ENCODE measurements around the gene ACTL6B. TPM values are rescaled to one million over a fixed set of nuclear protein-coding genes. Genes with fewer than 3 reads are reported as not detected.

The ACTL6B gene
- total and polyA plus RNA-seq, 4 experiments from 2014 or later: not detected

- intact Hi-C loops (cut with micrococcal nuclease): no loop called here
- ChIA-PET POLR2A (ENCODE audit: partially characterized antibody) (no interaction called here), CTCF (ENCODE audit: partially characterized antibody) (no interaction called here)
- Mint-ChIP-seq H3K27me3 (peaks cover 0 to 4% of the 10 kb centered on the region in 2 donors), H3K27ac (no peak within 1 kb of the TSS), H3K4me1 (no peaks in the 10 kb centered on the region), H3K9me3 (no peaks in the 10 kb centered on the region), H3K36me3 (no peaks in the 10 kb centered on the region), H3K4me3 (no peak within 1 kb of the TSS)
- Histone ChIP-seq H3K27me3 (ENCODE audit: insufficient read depth, low read length) (no peaks in the 10 kb centered on the region), H3K36me3 (ENCODE audit: insufficient read depth, low read length) (no peaks in the 10 kb centered on the region), H3K4me1 (ENCODE audit: insufficient read depth, low read length) (no peaks in the 10 kb centered on the region), H3K9me3 (ENCODE audit: control insufficient read depth in 1 of 2, low read length in 2 of 2) (no peaks in the 10 kb centered on the region), H3K27ac (ENCODE audit: low read depth, low read length) (no peak within 1 kb of the TSS), H3K4me3 (ENCODE audit: low read length in 2 of 2) (no peak within 1 kb of the TSS)
- no peak for DNase-seq
Observed at GRCh38 chr7:100641463-100641859, 14.8 kb downstream of the ACTL6B start, which contains the start of gene TFR2. TSS of gene TFR2 (minus strand) at chr7:100641552. CDS start at chr7:100641509, 43 bp downstream.

- H3K9me3 Mint-ChIP-seq: no peaks in the 10 kb centered on the region
- H3K9me3 ChIP-seq (ENCODE audit: control insufficient read depth in 1 of 2, low read length in 2 of 2): no peaks in the 10 kb centered on the region
- no peaks in the 10 kb centered on the region for H3K27me3 ChIP-seq (ENCODE audit: insufficient read depth, low read length)
- H3K27ac ChIP-seq (ENCODE audit: low read depth, low read length): no peak overlapping the region
- CTCF ChIA-PET (ENCODE audit: partially characterized antibody): interaction anchor here (2.4 to 2.8 kb wide), 2 partner anchors 11 to 51 kb away, joined by 8 to 12 read pairs; no protein-coding TSS in a partner anchor
- H3K36me3 Mint-ChIP-seq: no peaks in the 10 kb centered on the region
- no peaks in the 10 kb centered on the region for H3K36me3 ChIP-seq (ENCODE audit: insufficient read depth, low read length)
- peaks cover 0 to 4% of the 10 kb centered on the region in 2 donors for H3K27me3 Mint-ChIP-seq
- POLR2A ChIA-PET (ENCODE audit: partially characterized antibody): no interaction called here
- intact Hi-C loops (cut with micrococcal nuclease): no loop called here
- no peaks in the 10 kb centered on the region for H3K4me1 ChIP-seq (ENCODE audit: insufficient read depth, low read length)
- no peak for DNase-seq
- no peaks in the 10 kb centered on the region for H3K4me1 Mint-ChIP-seq
- H3K27ac Mint-ChIP-seq: no peak overlapping the region
- no peak overlapping the region for H3K4me3 Mint-ChIP-seq
- no peak overlapping the region for H3K4me3 ChIP-seq (ENCODE audit: low read length in 2 of 2)
Observed at GRCh38 chr7:100640517-100641440, 15.5 kb downstream of the ACTL6B start.

GRCh38 chr7:100639995-100640516 is 16.2 kb downstream of the ACTL6B start:
- intact Hi-C loops (cut with micrococcal nuclease): no loop called here
- Histone ChIP-seq H3K4me1 (ENCODE audit: insufficient read depth, low read length) (no peaks in the 10 kb centered on the region), H3K27me3 (ENCODE audit: insufficient read depth, low read length) (no peaks in the 10 kb centered on the region), H3K27ac (ENCODE audit: low read depth, low read length) (no peak overlapping the region), H3K9me3 (ENCODE audit: control insufficient read depth in 1 of 2, low read length in 2 of 2) (no peaks in the 10 kb centered on the region), H3K4me3 (ENCODE audit: low read length in 2 of 2) (no peak overlapping the region), H3K36me3 (ENCODE audit: insufficient read depth, low read length) (no peaks in the 10 kb centered on the region)
- Mint-ChIP-seq H3K9me3 (no peaks in the 10 kb centered on the region), H3K36me3 (no peaks in the 10 kb centered on the region), H3K4me1 (no peaks in the 10 kb centered on the region), H3K27me3 (peaks cover 0 to 4% of the 10 kb centered on the region in 2 donors), H3K4me3 (no peak overlapping the region), H3K27ac (no peak overlapping the region)
- no peak for DNase-seq
- CTCF ChIA-PET (ENCODE audit: partially characterized antibody): interaction anchor here (1.2 to 2.8 kb wide), 5 partner anchors 11 to 86 kb away, joined by 3 to 12 read pairs (median 6); no protein-coding TSS in a partner anchor
- POLR2A ChIA-PET (ENCODE audit: partially characterized antibody): interaction anchor here (0.8 kb wide), 1 partner anchor 27 kb away, joined by 4 read pairs; the partner anchor contains the start of gene MOSPD3

- peak overlapping the region in 6 of 7 donors; percentile 42 to 91 (median 76) for H3K27ac Mint-ChIP-seq
- peaks cover 0 to 2% (median 0%) of the 10 kb centered on the region in 8 donors for H3K9me3 Mint-ChIP-seq
- intact Hi-C loops (cut with micrococcal nuclease): loop anchor here (1.0 to 2.0 kb wide), 3 partner anchors 40 to 64 kb away; partner anchors contain the start of gene GNB2
- no peaks in the 10 kb centered on the region for H3K36me3 ChIP-seq (ENCODE audit: insufficient read depth, low read length)
- H3K4me1 Mint-ChIP-seq: peaks cover 10 to 26% (median 18%) of the 10 kb centered on the region in 4 donors
- no peaks in the 10 kb centered on the region for H3K27me3 Mint-ChIP-seq
- H3K4me3 ChIP-seq (ENCODE audit: low read length in 2 of 2): peak overlapping the region; percentile 22 to 68
- peak overlapping the region; percentile 58 for H3K27ac ChIP-seq (ENCODE audit: low read depth, low read length)
- H3K9me3 ChIP-seq (ENCODE audit: control insufficient read depth in 1 of 2, low read length in 2 of 2): no peaks in the 10 kb centered on the region
- peak; percentile 45 to 66 (median 55) for DNase-seq
- H3K4me1 ChIP-seq (ENCODE audit: insufficient read depth, low read length): peaks cover 8% of the 10 kb centered on the region
- no peaks in the 10 kb centered on the region for H3K27me3 ChIP-seq (ENCODE audit: insufficient read depth, low read length)
- POLR2A ChIA-PET (ENCODE audit: partially characterized antibody): interaction anchor here (0.8 to 3.1 kb wide), 12 partner anchors 20 to 73 kb away, joined by 3 to 44 read pairs (median 7); partner anchors contain the start of genes FBXO24, GIGYF1, GNB2 and LRCH4
- CTCF ChIA-PET (ENCODE audit: partially characterized antibody): interaction anchor here (0.7 to 4.5 kb wide), 26 partner anchors 11 to 91 kb away, joined by 3 to 53 read pairs (median 5); partner anchors contain the start of genes FBXO24, LRCH4, MOSPD3 and PCOLCE
- H3K36me3 Mint-ChIP-seq: no peaks in the 10 kb centered on the region
- H3K4me3 Mint-ChIP-seq: peak overlapping the region; percentile 76 to 89 (median 85)
Observed at GRCh38 chr7:100632951-100633717, 23.1 kb downstream of the ACTL6B start.

- Histone ChIP-seq H3K4me1 (ENCODE audit: insufficient read depth, low read length) (peaks cover 26% of the 10 kb centered on the region), H3K27me3 (ENCODE audit: insufficient read depth, low read length) (no peaks in the 10 kb centered on the region), H3K4me3 (ENCODE audit: low read length in 2 of 2) (no peak overlapping the region), H3K9me3 (ENCODE audit: control insufficient read depth in 1 of 2, low read length in 2 of 2) (no peaks in the 10 kb centered on the region), H3K36me3 (ENCODE audit: insufficient read depth, low read length) (no peaks in the 10 kb centered on the region), H3K27ac (ENCODE audit: low read depth, low read length) (no peak overlapping the region)
- no peak for DNase-seq
- intact Hi-C loops (cut with micrococcal nuclease): no loop called here
- Mint-ChIP-seq H3K9me3 (peaks cover 0 to 2% (median 0%) of the 10 kb centered on the region in 8 donors), H3K4me1 (peaks cover 18 to 46% (median 32%) of the 10 kb centered on the region in 4 donors), H3K27ac (peak overlapping the region in 5 of 7 donors; percentile 61 to 84 (median 77)), H3K27me3 (no peaks in the 10 kb centered on the region), H3K4me3 (peak overlapping the region in 1 of 8 donors; percentile 11), H3K36me3 (no peaks in the 10 kb centered on the region)
- ChIA-PET CTCF (ENCODE audit: partially characterized antibody) (interaction anchor here (0.9 to 3.3 kb wide), 7 partner anchors 9 to 75 kb away, joined by 3 to 25 read pairs (median 5); partner anchors contain the start of genes MOSPD3 and POP7), POLR2A (ENCODE audit: partially characterized antibody) (interaction anchor here (0.7 to 5.4 kb wide), 5 partner anchors 18 to 62 kb away, joined by 3 to 44 read pairs (median 4); partner anchors contain the start of genes FBXO24, GNB2, LRCH4 and MOSPD3)
Observed at GRCh38 chr7:100630066-100630465, 26.2 kb downstream of the ACTL6B start.

GRCh38 chr7:100629117-100629716 is 27.0 kb downstream of the ACTL6B start:
- Mint-ChIP-seq H3K27ac (peak overlapping the region in 6 of 7 donors; percentile 30 to 90 (median 60)), H3K27me3 (no peaks in the 10 kb centered on the region), H3K36me3 (no peaks in the 10 kb centered on the region), H3K9me3 (peaks cover 0 to 2% (median 0%) of the 10 kb centered on the region in 8 donors), H3K4me3 (no peak overlapping the region), H3K4me1 (peaks cover 19 to 48% (median 33%) of the 10 kb centered on the region in 4 donors)
- Histone ChIP-seq H3K4me1 (ENCODE audit: insufficient read depth, low read length) (peaks cover 30% of the 10 kb centered on the region), H3K4me3 (ENCODE audit: low read length in 2 of 2) (no peak overlapping the region), H3K9me3 (ENCODE audit: control insufficient read depth in 1 of 2, low read length in 2 of 2) (no peaks in the 10 kb centered on the region), H3K27ac (ENCODE audit: low read depth, low read length) (no peak overlapping the region), H3K27me3 (ENCODE audit: insufficient read depth, low read length) (no peaks in the 10 kb centered on the region), H3K36me3 (ENCODE audit: insufficient read depth, low read length) (no peaks in the 10 kb centered on the region)
- ChIA-PET CTCF (ENCODE audit: partially characterized antibody) (interaction anchor here (0.9 to 3.3 kb wide), 7 partner anchors 10 to 76 kb away, joined by 3 to 25 read pairs (median 5); partner anchors contain the start of genes MOSPD3 and POP7), POLR2A (ENCODE audit: partially characterized antibody) (interaction anchor here (0.7 to 5.4 kb wide), 4 partner anchors 16 to 63 kb away, joined by 3 to 64 read pairs (median 24); partner anchors contain the start of genes FBXO24, LRCH4 and MOSPD3)
- DNase-seq: no peak
- intact Hi-C loops (cut with micrococcal nuclease): no loop called here
